ENCODE data around the gene TFDP2. TPM values are rescaled to one million over a fixed set of nuclear protein-coding genes. Genes with fewer than 3 reads are reported as not detected.

Gene TFDP2
- total RNA-seq, 1 experiment from 2014 or later: 48.2 TPM

DNA sequence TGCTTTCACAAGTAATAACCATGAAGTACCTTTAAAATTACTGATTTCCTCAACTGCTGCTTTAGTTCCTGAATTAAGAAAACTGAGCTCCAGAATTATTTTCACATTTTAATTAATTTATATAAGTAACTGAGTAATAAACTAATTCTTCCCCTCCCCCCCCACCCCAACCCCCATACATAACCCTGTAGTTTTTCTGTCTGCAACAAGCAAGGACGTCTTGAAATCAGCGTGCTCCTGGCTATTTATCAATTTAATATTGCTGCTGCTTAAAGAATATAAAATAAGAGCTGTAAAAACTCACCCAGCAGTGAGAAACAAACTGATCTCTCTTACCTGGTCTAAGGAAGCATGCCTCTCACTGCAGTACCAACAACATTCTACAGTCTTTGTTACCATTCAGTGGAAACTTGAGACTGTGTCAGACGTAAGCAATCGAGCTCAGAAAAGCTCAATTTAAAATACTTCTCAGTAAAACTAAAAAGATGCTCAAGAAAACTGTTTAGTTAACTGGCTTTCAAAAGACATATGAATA is 121.0 kb downstream of the TFDP2 start:
- Mint-ChIP-seq H3K36me3 (peaks cover 7% of the 10 kb centered on the region), H3K4me1 (peaks cover 21% of the 10 kb centered on the region), H3K27ac (peak overlapping the region; percentile 96), H3K9me3 (0 out of 2 replicates have a peak, but pooled peaks cover 6% of the 10 kb centered on the region), H3K27me3 (ENCODE audit: low read depth) (no peaks in the 10 kb centered on the region), H3K4me3 (peak overlapping the region; percentile 91)
- no peak for TF ChIP-seq IRF1 (CRISPR knock-in tag; IDR thresholded peaks at IDR 0.05)
- TF ChIP-seq RELA (CRISPR knock-in tag; IDR thresholded peaks at IDR 0.05; ENCODE audit: borderline replicate concordance): no peak
- TF ChIP-seq FOXK1 (CRISPR knock-in tag; IDR thresholded peaks at IDR 0.05): peak; percentile 92
- POLR2A ChIA-PET: no interaction called here
- no peak for DNase-seq (ENCODE audit: low spot score)
- CTCF ChIA-PET: interaction anchor here (0.6 to 0.7 kb wide), 3 partner anchors 215 to 797 kb away, joined by 3 read pairs; partner anchors contain the start of gene PXYLP1
- peak; percentile 89 for ATAC-seq

DNA sequence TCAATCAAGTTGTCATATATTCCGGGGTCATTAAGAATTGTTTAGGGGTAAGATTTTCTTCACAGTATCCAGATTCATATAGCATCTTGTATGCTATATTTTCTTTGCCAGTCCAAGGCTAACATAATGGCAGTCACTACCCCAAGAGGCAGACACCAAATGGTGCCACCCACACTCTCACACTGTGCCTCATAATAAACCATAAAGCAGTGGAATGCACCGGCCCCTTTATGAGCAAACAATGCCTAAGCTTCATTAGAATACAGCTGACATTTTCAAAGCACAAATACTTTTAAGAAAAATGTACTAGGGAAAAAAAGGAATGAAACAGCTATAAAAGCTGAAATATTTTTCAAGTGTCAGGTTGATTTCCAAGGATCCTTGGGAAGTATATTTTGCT is 121.6 kb downstream of the TFDP2 start:
- peak; percentile 64 for ATAC-seq
- Mint-ChIP-seq H3K36me3 (peaks cover 7% of the 10 kb centered on the region), H3K4me3 (peak overlapping the region; percentile 91)

DNA sequence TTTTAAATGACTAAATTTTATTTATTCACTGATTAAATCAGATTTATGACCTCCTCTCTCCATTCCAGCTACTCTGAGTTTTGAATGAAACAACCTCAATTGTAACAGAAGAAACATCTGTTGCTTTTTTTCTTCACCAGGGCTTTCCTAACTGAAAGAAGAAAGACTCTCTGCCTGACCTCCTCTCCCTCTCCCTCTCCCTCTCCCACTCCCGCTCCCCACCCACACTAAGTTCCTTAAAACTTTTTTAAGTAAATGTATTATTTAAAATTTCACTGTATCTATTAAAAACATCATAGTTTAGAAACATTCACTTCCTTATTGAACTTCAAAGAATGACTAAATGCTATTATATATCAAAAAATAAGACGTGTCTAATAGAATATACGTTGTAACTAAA is 122.0 kb downstream of the TFDP2 start:
- ChIA-PET CTCF (no interaction called here), POLR2A (no interaction called here)
- H3K27ac Mint-ChIP-seq: peak overlapping the region; percentile 86; the same call in 1 of the 2 replicates
- no peak for TF ChIP-seq ATF6 (CRISPR knock-in tag; IDR thresholded peaks at IDR 0.05)
- TF ChIP-seq GRHL2 (CRISPR knock-in tag; IDR thresholded peaks at IDR 0.05; ENCODE audit: insufficient replicate concordance, severe bottlenecking): no peak
- TF ChIP-seq TCF7 (CRISPR knock-in tag; IDR thresholded peaks at IDR 0.05; ENCODE audit: low read depth): no peak
- TF ChIP-seq FOXJ3 (CRISPR knock-in tag; IDR thresholded peaks at IDR 0.05; ENCODE audit: borderline replicate concordance): no peak
- no peak for TF ChIP-seq ZNF281 (CRISPR knock-in tag; IDR thresholded peaks at IDR 0.05)
- TF ChIP-seq SOX15 (CRISPR knock-in tag; IDR thresholded peaks at IDR 0.05): no peak
- TF ChIP-seq TEAD1 (CRISPR knock-in tag; IDR thresholded peaks at IDR 0.05): no peak
- no peak for TF ChIP-seq MYBL2 (CRISPR knock-in tag; IDR thresholded peaks at IDR 0.05)
- no peak for TF ChIP-seq ELF4 (CRISPR knock-in tag; IDR thresholded peaks at IDR 0.05; ENCODE audit: low read depth)
- DNase-seq (ENCODE audit: low spot score): no peak
- peak; percentile 34; the same call in 1 of the 2 replicates for ATAC-seq
- H3K4me3 Mint-ChIP-seq: peak overlapping the region; percentile 91
- 0 out of 2 replicates have a peak, but pooled peaks cover 3% of the 10 kb centered on the region for H3K9me3 Mint-ChIP-seq
- H3K36me3 Mint-ChIP-seq: peaks cover 7% of the 10 kb centered on the region
- H3K27me3 Mint-ChIP-seq (ENCODE audit: low read depth): no peaks in the 10 kb centered on the region
- peaks cover 24% of the 10 kb centered on the region for H3K4me1 Mint-ChIP-seq

More for the DNA sequence above, 121.6 kb downstream of the TFDP2 start:
- no peaks in the 10 kb centered on the region for H3K27me3 Mint-ChIP-seq (ENCODE audit: low read depth)
- CTCF ChIA-PET: interaction anchor here (0.7 kb wide), 1 partner anchor 796 kb away, joined by 3 read pairs; the partner anchor contains the start of gene PXYLP1
- H3K27ac Mint-ChIP-seq: peak overlapping the region; percentile 86
- peaks cover 21% of the 10 kb centered on the region for H3K4me1 Mint-ChIP-seq
- TF ChIP-seq FOXP4 (CRISPR knock-in tag; IDR thresholded peaks at IDR 0.05): no peak
- TF ChIP-seq, protein P1, sequence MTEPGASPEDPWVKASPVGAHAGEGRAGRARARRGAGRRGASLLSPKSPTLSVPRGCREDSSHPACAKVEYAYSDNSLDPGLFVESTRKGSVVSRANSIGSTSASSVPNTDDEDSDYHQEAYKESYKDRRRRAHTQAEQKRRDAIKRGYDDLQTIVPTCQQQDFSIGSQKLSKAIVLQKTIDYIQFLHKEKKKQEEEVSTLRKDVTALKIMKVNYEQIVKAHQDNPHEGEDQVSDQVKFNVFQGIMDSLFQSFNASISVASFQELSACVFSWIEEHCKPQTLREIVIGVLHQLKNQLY (CRISPR knock-in tag; IDR thresholded peaks at IDR 0.05): no peak
- TF ChIP-seq PREB (CRISPR knock-in tag; IDR thresholded peaks at IDR 0.05; ENCODE audit: borderline replicate concordance): no peak
- no peak for TF ChIP-seq NR1H2 (CRISPR knock-in tag; IDR thresholded peaks at IDR 0.05)
- POLR2A ChIA-PET: no interaction called here
- H3K9me3 Mint-ChIP-seq: 0 out of 2 replicates have a peak, but pooled peaks cover 6% of the 10 kb centered on the region
- DNase-seq (ENCODE audit: low spot score): no peak

All from WTC11 (cell line).